Measurements from ENCODE around the gene PTPMT1. TPM values are rescaled to one million over a fixed set of nuclear protein-coding genes. Genes with fewer than 3 reads are reported as not detected.

PTPMT1 gene
- total RNA-seq, 1 experiment from 2014 or later, result 108 TPM

DNA sequence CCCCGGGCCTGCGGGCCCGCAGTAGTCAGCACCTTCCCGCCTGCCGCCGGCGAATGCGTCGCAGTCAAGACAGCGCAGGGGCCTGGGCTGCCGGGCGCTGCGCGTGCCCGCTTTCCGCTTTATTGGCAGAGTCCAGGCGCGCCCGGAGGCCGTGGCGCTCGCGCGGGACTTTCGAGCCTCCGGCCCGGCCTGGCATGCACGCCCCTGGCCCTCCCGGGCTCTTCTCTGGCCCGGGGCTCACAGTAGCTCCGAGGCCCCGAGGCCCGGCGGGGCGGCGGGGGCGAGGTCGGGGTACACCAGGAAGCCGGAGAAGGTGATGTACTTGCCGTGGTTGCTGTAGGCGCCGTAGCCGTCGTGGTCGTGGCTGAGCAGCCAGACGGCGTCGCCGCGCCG, 24.2 kb downstream of the PTPMT1 start:
- peaks cover 4% of the 10 kb centered on the region for H3K27me3 ChIP-seq (replicated peaks; ENCODE audit: control insufficient read depth, insufficient read depth, low read length)
- no peak overlapping the region for H3K4me3 Mint-ChIP-seq (ENCODE audit: unreplicated experiment)

DNA sequence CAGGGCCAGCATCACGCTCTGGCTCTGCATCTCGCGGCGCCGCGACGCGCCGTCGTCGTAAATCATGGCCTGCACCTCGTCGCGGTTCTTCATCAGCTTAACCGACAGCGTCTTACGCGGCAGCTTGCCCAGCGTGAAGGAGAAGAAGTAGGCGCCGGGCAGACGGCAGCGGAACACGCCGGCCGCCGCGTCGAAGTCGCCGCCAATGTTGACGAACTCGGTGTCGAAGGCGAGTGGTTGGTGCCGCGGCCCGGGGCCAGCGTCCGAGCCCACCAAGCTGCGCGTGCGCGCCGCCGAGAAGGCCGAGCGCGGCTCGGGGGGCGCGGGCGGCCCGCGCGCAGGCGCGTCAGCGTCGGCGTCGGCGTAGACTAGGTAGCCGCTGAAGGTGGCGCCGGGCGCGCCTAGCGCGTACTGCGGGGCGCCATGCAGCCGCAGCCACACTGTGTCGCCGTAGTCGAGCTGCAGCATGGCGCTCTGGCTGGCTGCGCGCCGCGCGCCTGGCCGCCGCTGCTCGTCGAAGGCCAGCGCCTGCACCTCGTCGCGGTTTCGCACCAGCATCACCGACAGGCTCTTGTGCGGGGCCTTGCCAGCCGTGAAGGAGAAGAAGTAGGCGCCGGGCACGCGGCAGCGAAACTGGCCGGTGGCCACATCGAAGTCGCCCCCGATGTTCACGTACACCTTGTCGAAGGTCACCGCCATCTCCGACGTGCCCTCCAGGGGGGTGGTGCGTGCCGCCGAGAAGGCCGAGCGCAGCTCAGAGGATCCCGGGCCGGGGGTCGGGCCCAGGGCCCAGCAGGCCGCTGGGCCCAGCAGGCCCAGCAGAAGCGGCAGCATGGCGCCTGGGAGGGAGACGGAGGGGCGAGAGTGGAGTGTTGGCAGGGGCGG, 24.8 kb downstream of the PTPMT1 start:
- H3K27me3 ChIP-seq (replicated peaks; ENCODE audit: control insufficient read depth, insufficient read depth, low read length), result peaks cover 4% of the 10 kb centered on the region
- BruUV-seq (replicated peaks), result no TSS peak
- Mint-ChIP-seq H3K36me3 (ENCODE audit: insufficient read depth, unreplicated experiment) (no peaks in the 10 kb centered on the region), H3K4me1 (ENCODE audit: low read depth, unreplicated experiment) (no peaks in the 10 kb centered on the region), H3K9me3 (ENCODE audit: unreplicated experiment) (no peaks in the 10 kb centered on the region), H3K27me3 (ENCODE audit: insufficient read depth, unreplicated experiment) (peaks cover 5% of the 10 kb centered on the region), H3K4me3 (ENCODE audit: unreplicated experiment) (no peak overlapping the region), H3K27ac (ENCODE audit: unreplicated experiment) (no peak overlapping the region)
- H3K36me3 ChIP-seq (ENCODE audit: control insufficient read depth, insufficient read depth, low read length), result no peaks in the 10 kb centered on the region
- CTCF ChIA-PET, result no interaction called here
- intact Hi-C loops (cut with micrococcal nuclease; ENCODE audit: unreplicated experiment), result no loop called here
- TF ChIP-seq, protein P1, sequence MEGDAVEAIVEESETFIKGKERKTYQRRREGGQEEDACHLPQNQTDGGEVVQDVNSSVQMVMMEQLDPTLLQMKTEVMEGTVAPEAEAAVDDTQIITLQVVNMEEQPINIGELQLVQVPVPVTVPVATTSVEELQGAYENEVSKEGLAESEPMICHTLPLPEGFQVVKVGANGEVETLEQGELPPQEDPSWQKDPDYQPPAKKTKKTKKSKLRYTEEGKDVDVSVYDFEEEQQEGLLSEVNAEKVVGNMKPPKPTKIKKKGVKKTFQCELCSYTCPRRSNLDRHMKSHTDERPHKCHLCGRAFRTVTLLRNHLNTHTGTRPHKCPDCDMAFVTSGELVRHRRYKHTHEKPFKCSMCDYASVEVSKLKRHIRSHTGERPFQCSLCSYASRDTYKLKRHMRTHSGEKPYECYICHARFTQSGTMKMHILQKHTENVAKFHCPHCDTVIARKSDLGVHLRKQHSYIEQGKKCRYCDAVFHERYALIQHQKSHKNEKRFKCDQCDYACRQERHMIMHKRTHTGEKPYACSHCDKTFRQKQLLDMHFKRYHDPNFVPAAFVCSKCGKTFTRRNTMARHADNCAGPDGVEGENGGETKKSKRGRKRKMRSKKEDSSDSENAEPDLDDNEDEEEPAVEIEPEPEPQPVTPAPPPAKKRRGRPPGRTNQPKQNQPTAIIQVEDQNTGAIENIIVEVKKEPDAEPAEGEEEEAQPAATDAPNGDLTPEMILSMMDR (IDR thresholded peaks at IDR 0.05; ENCODE audit: insufficient read depth in 1 of 2, low read depth in 1 of 2, low read length in 1 of 2, severe bottlenecking in 1 of 2, unreplicated experiment in 1 of 2), result no peak
- DNase-seq, result no peak
- H3K4me3 ChIP-seq (ENCODE audit: low read depth, low read length), result no peak overlapping the region
- POLR2A ChIA-PET, result no interaction called here
- H3K4me1 ChIP-seq, result 0 out of 2 replicates have a peak, but pooled peaks cover 5% of the 10 kb centered on the region
- no peaks in the 10 kb centered on the region for H3K9me3 ChIP-seq

More for the DNA sequence above, 24.2 kb downstream of the PTPMT1 start:
- Mint-ChIP-seq H3K27ac (ENCODE audit: unreplicated experiment) (no peak overlapping the region), H3K27me3 (ENCODE audit: insufficient read depth, unreplicated experiment) (peaks cover 2% of the 10 kb centered on the region), H3K4me1 (ENCODE audit: low read depth, unreplicated experiment) (no peaks in the 10 kb centered on the region), H3K9me3 (ENCODE audit: unreplicated experiment) (no peaks in the 10 kb centered on the region), H3K36me3 (ENCODE audit: insufficient read depth, unreplicated experiment) (peaks cover 4% of the 10 kb centered on the region)
- H3K36me3 ChIP-seq (ENCODE audit: control insufficient read depth, insufficient read depth, low read length), result no peaks in the 10 kb centered on the region
- 0 out of 2 replicates have a peak, but pooled peaks cover 5% of the 10 kb centered on the region for H3K4me1 ChIP-seq
- H3K4me3 ChIP-seq (ENCODE audit: low read depth, low read length), result no peak overlapping the region
- intact Hi-C loops (cut with micrococcal nuclease; ENCODE audit: unreplicated experiment), result no loop called here
- CTCF ChIA-PET, result no interaction called here
- no peak for DNase-seq
- POLR2A ChIA-PET, result no interaction called here
- TF ChIP-seq, protein P1 (IDR thresholded peaks at IDR 0.05; ENCODE audit: insufficient read depth in 1 of 2, low read depth in 1 of 2, low read length in 1 of 2, severe bottlenecking in 1 of 2, unreplicated experiment in 1 of 2), result no peak
- no TSS peak for BruUV-seq (replicated peaks)
- no peaks in the 10 kb centered on the region for H3K9me3 ChIP-seq

- Mint-ChIP-seq H3K4me1 (ENCODE audit: low read depth, unreplicated experiment) (no peaks in the 10 kb centered on the region), H3K27me3 (ENCODE audit: insufficient read depth, unreplicated experiment) (peaks cover 12% of the 10 kb centered on the region), H3K27ac (ENCODE audit: unreplicated experiment) (no peak overlapping the region), H3K4me3 (ENCODE audit: unreplicated experiment) (no peak overlapping the region), H3K9me3 (ENCODE audit: unreplicated experiment) (no peaks in the 10 kb centered on the region), H3K36me3 (ENCODE audit: insufficient read depth, unreplicated experiment) (no peaks in the 10 kb centered on the region)
- BruUV-seq (replicated peaks), result no TSS peak
- H3K27me3 ChIP-seq (replicated peaks; ENCODE audit: control insufficient read depth, insufficient read depth, low read length), result peaks cover 4% of the 10 kb centered on the region
- TF ChIP-seq, protein P1 (IDR thresholded peaks at IDR 0.05; ENCODE audit: insufficient read depth in 1 of 2, low read depth in 1 of 2, low read length in 1 of 2, severe bottlenecking in 1 of 2, unreplicated experiment in 1 of 2), result no peak
- CTCF ChIA-PET, result no interaction called here
- 0 out of 2 replicates have a peak, but pooled peaks cover 5% of the 10 kb centered on the region for H3K4me1 ChIP-seq
- intact Hi-C loops (cut with micrococcal nuclease; ENCODE audit: unreplicated experiment), result no loop called here
- H3K4me3 ChIP-seq (ENCODE audit: low read depth, low read length), result no peak overlapping the region
- DNase-seq, result no peak
- no peaks in the 10 kb centered on the region for H3K36me3 ChIP-seq (ENCODE audit: control insufficient read depth, insufficient read depth, low read length)
- no peaks in the 10 kb centered on the region for H3K9me3 ChIP-seq
- POLR2A ChIA-PET, result no interaction called here
These were observed 26.4 kb downstream of the PTPMT1 start for GRCh38 chr11:47591764-47592163.

All from Caco-2 (cell line).